CD14-positive monocyte (primary cell): ENCODE data around the gene GLRX5. TPM values are rescaled to one million over a fixed set of nuclear protein-coding genes. Genes with fewer than 3 reads are reported as not detected.
A peak's percentile ranks its signal among the peaks of the same experiment; 100 is the strongest.
"Not testable (repeated sequence)": the region's sequence is repeated elsewhere in the genome, so short reads cannot be mapped to it uniquely, and the experiment has no call there.

Experiments used
- DNase-seq, 3 donors: peaks; one replicate each; pipeline ENCODE4 v3.0.0-alpha.2; 2011 to 2022
- H2AFZ ChIP-seq: 2 replicates; pipeline ENCODE4 v1.6.0; 2012; ENCODE audit warnings: mild to moderate bottlenecking, low read depth, low read length, inconsistent platforms; ENCODE audit not compliant: insufficient read depth, poor library complexity, severe bottlenecking
- H3K27ac ChIP-seq, 2 donors: 1 replicate in 1 of 2; 2 replicates in 1 of 2; pipeline ENCODE4 v1.5.1; 2012 to 2013; ENCODE audit warnings: low read length in 2 of 2, control low read depth in 1 of 2, inconsistent platforms in 1 of 2, low read depth in 1 of 2, mild to moderate bottlenecking in 1 of 2
- H3K27me3 ChIP-seq, 2 donors: one replicate each; pipeline versions ENCODE4 v1.6.0 to v1.6.1; 2011 to 2013; ENCODE audit warnings: low read length in 2 of 2; ENCODE audit not compliant: control insufficient read depth in 2 of 2, insufficient read depth in 2 of 2
- H3K36me3 ChIP-seq, 2 donors: replicated peaks in 1 of 2; 1 replicate in 1 of 2; 2 replicates in 1 of 2; pipeline versions ENCODE4 v1.5.1 to v1.6.1; 2012 to 2013; ENCODE audit warnings: low read length in 2 of 2, control low read depth in 1 of 2, inconsistent platforms in 1 of 2, mild to moderate bottlenecking in 1 of 2; ENCODE audit not compliant: insufficient read depth in 2 of 2, control insufficient read depth in 1 of 2
- H3K4me1 ChIP-seq, 2 donors: 1 replicate in 1 of 2; 2 replicates in 1 of 2; pipeline versions ENCODE4 v1.5.1 to v1.6.1; 2012 to 2013; ENCODE audit warnings: low read length in 2 of 2, control low read depth in 1 of 2, inconsistent platforms in 1 of 2, mild to moderate bottlenecking in 1 of 2, moderate library complexity in 1 of 2; ENCODE audit not compliant: insufficient read depth in 2 of 2, control insufficient read depth in 1 of 2
- H3K4me2 ChIP-seq: replicated peaks from 2 replicates; pipeline ENCODE3; 2012; ENCODE audit warnings: low read length, moderate library complexity, mild to moderate bottlenecking; ENCODE audit not compliant: poor library complexity, severe bottlenecking; ENCODE audit errors: extremely low read depth
- H3K4me3 ChIP-seq, 3 experiments: fragments of 200-600 bp in 1 of 3; sonication (generic) in 1 of 3; replicated peaks in 1 of 3; 1 replicate in 2 of 3; 2 replicates in 1 of 3; pipeline ENCODE4 v1.5.1; 2011 to 2013; ENCODE audit warnings: low read length in 3 of 3, mild to moderate bottlenecking in 3 of 3, control low read depth in 2 of 3, low read depth in 2 of 3, inconsistent platforms in 1 of 3, moderate library complexity in 1 of 3
- H3K79me2 ChIP-seq: 2 replicates; pipeline ENCODE4 v1.6.0; 2012; ENCODE audit warnings: mild to moderate bottlenecking, control low read depth, inconsistent platforms, low read length, moderate library complexity; ENCODE audit not compliant: insufficient read depth
- H3K9ac ChIP-seq: 2 replicates; pipeline ENCODE4 v1.6.0; 2017; ENCODE audit warnings: low read length, mild to moderate bottlenecking; ENCODE audit not compliant: insufficient read depth, poor library complexity, severe bottlenecking
- H3K9me3 ChIP-seq, 2 donors: replicated peaks in 1 of 2; 1 replicate in 1 of 2; 2 replicates in 1 of 2; pipeline versions ENCODE4 v1.5.1 to v1.6.1; 2012 to 2013; ENCODE audit warnings: low read length in 2 of 2, control low read depth in 1 of 2; ENCODE audit not compliant: control insufficient read depth in 1 of 2, insufficient read depth in 1 of 2
- H4K20me1 ChIP-seq: 2 replicates; pipeline ENCODE4 v1.6.0; 2012; ENCODE audit warnings: mild to moderate bottlenecking, low read length, control low read depth, moderate library complexity; ENCODE audit not compliant: insufficient read depth
- H3K27ac Mint-ChIP-seq, 7 donors: one replicate each; pipeline ENCODE4 v1.8.0; 2020; ENCODE audit warnings: mild to moderate bottlenecking in 7 of 7, mixed read lengths in 7 of 7, moderate library complexity in 6 of 7, inconsistent platforms in 2 of 7
- H3K27me3 Mint-ChIP-seq, 3 donors: one replicate each; pipeline ENCODE4 v1.8.0; 2021 to 2022; ENCODE audit warnings: low read depth in 3 of 3, mild to moderate bottlenecking in 3 of 3, mixed read lengths in 3 of 3, moderate library complexity in 3 of 3, inconsistent platforms in 1 of 3
- H3K36me3 Mint-ChIP-seq, 2 donors: one replicate each; pipeline ENCODE4 v1.8.0; 2020; ENCODE audit warnings: mixed read lengths in 2 of 2, inconsistent platforms in 1 of 2, mild to moderate bottlenecking in 1 of 2
- H3K4me1 Mint-ChIP-seq: one replicate; pipeline ENCODE4 v1.8.0; 2020; ENCODE audit warnings: mild to moderate bottlenecking, mixed read lengths
- H3K4me3 Mint-ChIP-seq, 2 donors: one replicate each; pipeline ENCODE4 v1.8.0; 2020; ENCODE audit warnings: mild to moderate bottlenecking in 2 of 2, mixed read lengths in 2 of 2, moderate library complexity in 1 of 2
- H3K9me3 Mint-ChIP-seq, 7 donors: one replicate each; pipeline ENCODE4 v1.8.0; 2020 to 2022; ENCODE audit warnings: mixed read lengths in 7 of 7, mild to moderate bottlenecking in 6 of 7, moderate library complexity in 6 of 7, inconsistent platforms in 2 of 7
- CTCF ChIP-seq: fragments of 200-600 bp; IDR thresholded peaks from one replicate; pipeline ENCODE4 v1.8.0; 2022; ENCODE audit warnings: antibody characterized with exemption, mild to moderate bottlenecking
- WGBS: methylation state at CpG from one replicate; pipeline ENCODE4 v1.1.5; 2013; ENCODE audit warnings: missing lambda C conversion rate; ENCODE audit not compliant: insufficient coverage; 5-methylcytosine and 5-hydroxymethylcytosine counted together
- intact Hi-C, 2 donors: fragments of 100-400 bp; cut with micrococcal nuclease; formaldehyde crosslinking; loops; one replicate each; pipeline versions ENCODE4 v1.15.0 to v1.15.1; 2023
- polyA plus RNA-seq, 3 donors: library from polyadenylated mRNA; depleted of rRNA in 1 of 3; unstranded in 2 of 3; stranded (reverse) in 1 of 3; fragments of 300-500 nt in 2 of 3; fragments of >200 nt in 1 of 3; fragmentation: Illumina TruSeq in 2 of 3; gene quantifications; 1 replicate in 2 of 3; 2 replicates in 1 of 3; pipeline ENCODE4 v1.2.3, GENCODE V29; 2012 to 2021

The GLRX5 gene
- polyA plus RNA-seq, 3 donors = 10.9 to 43.1 (median 31.1) TPM

- Histone ChIP-seq H3K4me3 (no peak overlapping the region), H3K9ac (no peak overlapping the region), H3K4me2 (no peak overlapping the region), H3K36me3 (no peaks in the 10 kb centered on the region), H3K79me2 (no peaks in the 10 kb centered on the region), H2AFZ (no peak overlapping the region), H3K4me1 (no peaks in the 10 kb centered on the region), H3K9me3 (no peaks in the 10 kb centered on the region), H4K20me1 (no peaks in the 10 kb centered on the region), H3K27ac (no peak overlapping the region), H3K27me3 (peaks cover 0 to 5% of the 10 kb centered on the region in 2 donors)
- no peak overlapping the region for H3K4me3 Mint-ChIP-seq
- TF ChIP-seq CTCF = no peak
- 86% methylated on average over 7 of the region's 12 CpGs for WGBS
- intact Hi-C loops = no loop called here
- H3K27ac Mint-ChIP-seq = no peak overlapping the region
- H3K27me3 Mint-ChIP-seq = peaks cover 3 to 10% (median 6%) of the 10 kb centered on the region in 3 donors
- H3K9me3 Mint-ChIP-seq = peaks cover 0 to 2% (median 0%) of the 10 kb centered on the region in 7 donors
- no peaks in the 10 kb centered on the region for H3K36me3 Mint-ChIP-seq
- DNase-seq = no peak
- no peaks in the 10 kb centered on the region for H3K4me1 Mint-ChIP-seq
Observed at GRCh38 chr14:95577067-95577800, 42.4 kb downstream of the GLRX5 start.

DNA sequence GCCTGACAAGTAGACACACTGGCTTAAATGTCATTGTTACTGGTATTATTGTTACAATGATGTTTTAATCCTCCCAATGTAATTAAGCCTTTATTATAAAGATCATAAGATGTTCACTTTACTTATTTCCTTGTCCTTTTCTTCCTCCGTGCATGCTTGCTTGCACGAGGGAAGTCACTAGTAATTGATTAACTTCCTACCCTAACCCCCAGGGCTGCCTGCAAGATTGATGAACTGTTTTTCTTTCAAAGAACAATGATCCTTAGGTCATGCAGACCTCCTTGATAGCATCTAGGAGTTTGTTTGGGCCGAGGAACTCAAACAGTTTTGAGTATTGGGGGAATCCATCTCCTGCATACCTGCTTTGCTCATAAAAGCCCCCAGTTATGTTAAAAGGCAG is 43.0 kb downstream of the GLRX5 start:
- Mint-ChIP-seq H3K36me3 (no peaks in the 10 kb centered on the region), H3K4me1 (no peaks in the 10 kb centered on the region), H3K9me3 (peaks cover 0 to 3% (median 0%) of the 10 kb centered on the region in 7 donors), H3K27ac (no peak overlapping the region), H3K27me3 (peaks cover 3 to 10% (median 8%) of the 10 kb centered on the region in 3 donors), H3K4me3 (no peak overlapping the region)
- Histone ChIP-seq H3K4me1 (no peaks in the 10 kb centered on the region), H4K20me1 (no peaks in the 10 kb centered on the region), H3K36me3 (no peaks in the 10 kb centered on the region), H3K9ac (no peak overlapping the region), H3K4me2 (no peak overlapping the region), H3K79me2 (no peaks in the 10 kb centered on the region), H3K9me3 (no peaks in the 10 kb centered on the region), H3K27ac (no peak overlapping the region), H3K4me3 (no peak overlapping the region), H3K27me3 (peaks cover 0 to 5% of the 10 kb centered on the region in 2 donors), H2AFZ (no peak overlapping the region)
- DNase-seq = no peak
- intact Hi-C loops = no loop called here
- no peak for TF ChIP-seq CTCF
- no CpG with 5 or more reads among the region's 3 CpGs for WGBS

GRCh38 chr14:95583836-95584617 is 49.2 kb downstream of the GLRX5 start:
- Mint-ChIP-seq H3K9me3 (peaks cover 5 to 14% (median 9%) of the 10 kb centered on the region in 7 donors), H3K27ac (peak overlapping the region in 1 of 7 donors; percentile 6)
- H4K20me1 ChIP-seq, DNase-seq, H3K9ac ChIP-seq, H3K4me3 Mint-ChIP-seq, H3K4me2 ChIP-seq, H3K27me3 Mint-ChIP-seq, H3K27me3 ChIP-seq, H3K4me1 Mint-ChIP-seq, H3K79me2 ChIP-seq, H3K36me3 Mint-ChIP-seq, intact Hi-C loops, H3K4me1 ChIP-seq, H3K9me3 ChIP-seq, H3K4me3 ChIP-seq, H3K36me3 ChIP-seq, H2AFZ ChIP-seq, H3K27ac ChIP-seq: not testable (repeated sequence)
- WGBS = 85% methylated on average over 7 of the region's 8 CpGs
